HG02884 (cell line): ENCODE results near the gene TRAF5.

Source experiments
- ATAC-seq: cut with Tn5 transposase; IDR thresholded peaks from one replicate; pipeline ENCODE4 v1.9.1; 2021; ENCODE audit warnings: mild to moderate bottlenecking, moderate library complexity; ENCODE audit not compliant: unreplicated experiment

TRAF5 gene

GRCh38 chr1:211416628-211417323 lies 90.1 kb downstream of the TRAF5 start:
- peak; percentile 50 for ATAC-seq

GRCh38 chr1:211420389-211420788 lies 93.8 kb downstream of the TRAF5 start:
- ATAC-seq = no peak

- ATAC-seq = no peak
Measured at GRCh38 chr1:211420845-211421454, 94.3 kb downstream of the TRAF5 start.

- ATAC-seq = no peak
Measured at GRCh38 chr1:211424018-211424417, 97.4 kb downstream of the TRAF5 start.
